Large intestine (tissue), 3 donors: Measurements from ENCODE around the gene TMEM51. TPM values are rescaled to one million over a fixed set of nuclear protein-coding genes. Genes with fewer than 3 reads are reported as not detected.

ENCODE experiments used
- DNase-seq, 2 donors: peaks; one replicate each; pipeline versions ENCODE4 v3.0.0 to v3.0.0-alpha.2; 2013
- H3K27ac ChIP-seq: one replicate; pipeline ENCODE4 v1.5.1; 2013; ENCODE audit warnings: low read length
- H3K27me3 ChIP-seq: 2 replicates; pipeline ENCODE4 v1.6.1; 2013; ENCODE audit warnings: low read length; ENCODE audit not compliant: control insufficient read depth, insufficient read depth
- H3K36me3 ChIP-seq: 2 replicates; pipeline ENCODE4 v1.6.1; 2013; ENCODE audit warnings: low read length; ENCODE audit not compliant: control insufficient read depth, insufficient read depth
- H3K4me1 ChIP-seq: one replicate; pipeline ENCODE4 v1.6.1; 2013; ENCODE audit warnings: low read length; ENCODE audit not compliant: control insufficient read depth, insufficient read depth
- H3K4me3 ChIP-seq: one replicate; pipeline ENCODE4 v1.5.1; 2013; ENCODE audit warnings: low read length
- H3K9me3 ChIP-seq: one replicate; pipeline ENCODE4 v1.6.1; 2013; ENCODE audit warnings: mild to moderate bottlenecking, low read depth, low read length, moderate library complexity; ENCODE audit not compliant: control insufficient read depth
- WGBS: methylation state at CpG from one replicate; pipeline ENCODE4 v1.1.5; 2013; ENCODE audit warnings: low lambda C conversion rate; ENCODE audit not compliant: insufficient coverage; 5-methylcytosine and 5-hydroxymethylcytosine counted together
- polyA plus RNA-seq: library from polyadenylated mRNA; unstranded; fragments of 120-200 nt; gene quantifications from one replicate; pipeline ENCODE4 v1.2.1, GENCODE V29; 2013

TMEM51 gene
- polyA plus RNA-seq, 1 donor: 35.7 TPM

- H3K27me3 ChIP-seq: no peaks in the 10 kb centered on the region
- no peaks in the 10 kb centered on the region for H3K9me3 ChIP-seq
- no peaks in the 10 kb centered on the region for H3K36me3 ChIP-seq
- H3K4me1 ChIP-seq: peaks cover 45% of the 10 kb centered on the region
- no CpG with 5 or more reads among the region's 6 CpGs for WGBS
- H3K4me3 ChIP-seq: no peak overlapping the region
- H3K27ac ChIP-seq: no peak overlapping the region
- DNase-seq: no peak
Measured at GRCh38 chr1:15141935-15142539, 11.5 kb upstream of the TMEM51 start.

DNA sequence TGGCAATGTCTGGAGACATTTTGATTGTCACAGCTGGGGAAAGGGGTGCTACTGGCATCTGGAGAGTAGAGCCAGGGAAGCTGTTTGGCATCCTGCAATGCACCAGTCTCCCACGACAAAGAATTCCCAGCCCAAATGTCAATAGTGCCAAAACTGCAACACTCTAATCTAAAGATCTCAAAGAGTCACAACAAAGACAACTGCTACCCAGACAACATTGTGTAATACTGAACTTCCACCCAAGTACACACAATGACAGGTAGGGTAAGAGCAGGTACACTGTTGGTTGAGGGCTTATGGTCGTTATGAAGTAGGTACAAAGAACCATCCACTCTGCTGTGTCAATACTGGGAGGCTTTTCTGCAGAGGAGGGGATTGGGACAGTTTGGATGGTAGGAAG, 8.2 kb upstream of the TMEM51 start:
- Histone ChIP-seq H3K27ac (peak overlapping the region; percentile 25), H3K4me3 (no peak overlapping the region), H3K9me3 (no peaks in the 10 kb centered on the region), H3K27me3 (no peaks in the 10 kb centered on the region), H3K4me1 (peaks cover 23% of the 10 kb centered on the region), H3K36me3 (no peaks in the 10 kb centered on the region)
- no CpG with 5 or more reads among the region's 2 CpGs for WGBS
- DNase-seq: peak; percentile 42 to 58

- DNase-seq: no peak
- Histone ChIP-seq H3K27ac (no peak overlapping the region), H3K9me3 (no peaks in the 10 kb centered on the region), H3K36me3 (no peaks in the 10 kb centered on the region), H3K27me3 (no peaks in the 10 kb centered on the region), H3K4me1 (peaks cover 24% of the 10 kb centered on the region), H3K4me3 (no peak overlapping the region)
- no CpG with 5 or more reads among the region's 4 CpGs for WGBS
Measured at GRCh38 chr1:15146142-15146680, 7.3 kb upstream of the TMEM51 start.

- no peaks in the 10 kb centered on the region for H3K36me3 ChIP-seq
- no peak for DNase-seq
- peaks cover 30% of the 10 kb centered on the region for H3K4me1 ChIP-seq
- no peak overlapping the region for H3K4me3 ChIP-seq
- no peaks in the 10 kb centered on the region for H3K27me3 ChIP-seq
- WGBS: no CpG with 5 or more reads among the region's 4 CpGs
- no peak overlapping the region for H3K27ac ChIP-seq
- H3K9me3 ChIP-seq: no peaks in the 10 kb centered on the region
Measured at GRCh38 chr1:15146971-15147376, 6.6 kb upstream of the TMEM51 start.

GRCh38 chr1:15148004-15148403, 5.5 kb upstream of the TMEM51 start:
- H3K4me1 ChIP-seq: peaks cover 33% of the 10 kb centered on the region
- DNase-seq: no peak

GRCh38 chr1:15148475-15148874, 5.1 kb upstream of the TMEM51 start:
- H3K36me3 ChIP-seq: no peaks in the 10 kb centered on the region
- H3K27ac ChIP-seq: peak overlapping the region; percentile 57
- no CpG with 5 or more reads among the region's 9 CpGs for WGBS
- H3K4me1 ChIP-seq: peaks cover 33% of the 10 kb centered on the region
- no peak overlapping the region for H3K4me3 ChIP-seq
- H3K9me3 ChIP-seq: no peaks in the 10 kb centered on the region
- DNase-seq: no peak
- H3K27me3 ChIP-seq: no peaks in the 10 kb centered on the region

More at GRCh38 chr1:15148004-15148403, 5.5 kb upstream of the TMEM51 start:
- no peaks in the 10 kb centered on the region for H3K36me3 ChIP-seq
- H3K4me3 ChIP-seq: no peak overlapping the region
- no peaks in the 10 kb centered on the region for H3K27me3 ChIP-seq
- peak overlapping the region; percentile 30 for H3K27ac ChIP-seq
- no peaks in the 10 kb centered on the region for H3K9me3 ChIP-seq
- no CpG with 5 or more reads among the region's 6 CpGs for WGBS

DNA sequence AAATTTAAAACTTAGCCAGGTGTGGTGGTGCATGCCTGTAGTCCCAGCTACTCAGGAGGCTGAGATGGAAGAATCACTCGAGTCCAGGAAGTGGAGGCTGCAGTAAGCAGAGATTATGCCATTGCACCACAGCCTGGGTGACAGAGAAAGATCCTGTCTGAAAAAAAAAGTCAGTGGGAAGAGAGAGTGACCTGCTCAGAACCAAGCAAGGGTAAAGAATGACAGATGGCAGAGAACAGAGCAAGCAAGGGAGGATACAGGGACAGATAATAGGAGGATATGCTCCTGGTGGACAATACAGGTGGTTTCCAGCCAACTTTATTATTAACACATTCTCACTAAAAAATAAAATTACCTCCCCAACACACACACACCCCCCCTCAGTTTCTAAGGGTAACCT, 4.6 kb upstream of the TMEM51 start:
- Histone ChIP-seq H3K36me3 (no peaks in the 10 kb centered on the region), H3K27ac (peak overlapping the region; percentile 57), H3K4me1 (peaks cover 33% of the 10 kb centered on the region), H3K9me3 (no peaks in the 10 kb centered on the region), H3K4me3 (no peak overlapping the region), H3K27me3 (no peaks in the 10 kb centered on the region)
- no CpG with 5 or more reads among the region's 1 CpG for WGBS
- DNase-seq: no peak

GRCh38 chr1:15150376-15150775, 3.2 kb upstream of the TMEM51 start:
- H3K4me3 ChIP-seq: no peak overlapping the region
- H3K36me3 ChIP-seq: peaks cover 5% of the 10 kb centered on the region
- H3K27me3 ChIP-seq: no peaks in the 10 kb centered on the region
- H3K4me1 ChIP-seq: peaks cover 35% of the 10 kb centered on the region
- H3K9me3 ChIP-seq: no peaks in the 10 kb centered on the region
- no peak for DNase-seq
- no peak overlapping the region for H3K27ac ChIP-seq
- no CpG with 5 or more reads among the region's 3 CpGs for WGBS

DNA sequence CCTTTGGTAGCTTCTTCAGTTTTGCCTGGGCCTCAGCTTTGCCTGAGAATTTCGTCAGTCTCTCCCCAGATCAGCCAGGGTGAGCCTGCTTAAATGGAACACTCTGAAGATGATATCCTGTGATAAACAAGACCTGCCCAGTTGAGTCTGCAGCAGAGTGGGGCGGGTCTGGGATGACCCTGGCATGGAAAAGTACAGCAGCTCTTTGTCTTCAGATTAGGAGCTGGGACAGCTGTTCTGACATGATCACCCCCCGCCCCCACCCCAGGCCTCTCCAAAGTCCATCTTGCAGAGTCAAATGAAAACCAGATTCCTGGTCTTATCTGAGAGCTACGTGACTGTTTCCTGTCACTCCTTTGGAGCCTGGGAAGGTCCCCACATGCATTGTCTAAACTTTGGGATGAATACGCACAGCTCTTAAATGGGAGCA, 2.2 kb upstream of the TMEM51 start:
- no CpG with 5 or more reads among the region's 5 CpGs for WGBS
- Histone ChIP-seq H3K36me3 (peaks cover 14% of the 10 kb centered on the region), H3K27ac (peak overlapping the region; percentile 99), H3K4me3 (peak overlapping the region; percentile 87), H3K4me1 (peaks cover 38% of the 10 kb centered on the region), H3K9me3 (no peaks in the 10 kb centered on the region), H3K27me3 (no peaks in the 10 kb centered on the region)
- DNase-seq: peak in 1 of 2 donors; percentile 86

GRCh38 chr1:15151871-15152270, 1.7 kb upstream of the TMEM51 start:
- WGBS: no CpG with 5 or more reads among the region's 3 CpGs
- peaks cover 37% of the 10 kb centered on the region for H3K4me1 ChIP-seq

More at GRCh38 chr1:15151871-15152270, 1.7 kb upstream of the TMEM51 start:
- no peaks in the 10 kb centered on the region for H3K9me3 ChIP-seq
- peaks cover 14% of the 10 kb centered on the region for H3K36me3 ChIP-seq
- peak overlapping the region; percentile 99 for H3K27ac ChIP-seq
- DNase-seq: no peak
- no peaks in the 10 kb centered on the region for H3K27me3 ChIP-seq
- peak overlapping the region; percentile 87 for H3K4me3 ChIP-seq
